ENCODE measurements around the gene YDJC. TPM values are rescaled to one million over a fixed set of nuclear protein-coding genes. Genes with fewer than 3 reads are reported as not detected.
A peak's percentile ranks its signal among the peaks of the same experiment; 100 is the strongest.
"Not testable (repeated sequence)": the region's sequence is repeated elsewhere in the genome, so short reads cannot be mapped to it uniquely, and the experiment has no call there.

YDJC gene
- total RNA-seq, 1 donor from 2014 or later, result 18.4 TPM

DNA sequence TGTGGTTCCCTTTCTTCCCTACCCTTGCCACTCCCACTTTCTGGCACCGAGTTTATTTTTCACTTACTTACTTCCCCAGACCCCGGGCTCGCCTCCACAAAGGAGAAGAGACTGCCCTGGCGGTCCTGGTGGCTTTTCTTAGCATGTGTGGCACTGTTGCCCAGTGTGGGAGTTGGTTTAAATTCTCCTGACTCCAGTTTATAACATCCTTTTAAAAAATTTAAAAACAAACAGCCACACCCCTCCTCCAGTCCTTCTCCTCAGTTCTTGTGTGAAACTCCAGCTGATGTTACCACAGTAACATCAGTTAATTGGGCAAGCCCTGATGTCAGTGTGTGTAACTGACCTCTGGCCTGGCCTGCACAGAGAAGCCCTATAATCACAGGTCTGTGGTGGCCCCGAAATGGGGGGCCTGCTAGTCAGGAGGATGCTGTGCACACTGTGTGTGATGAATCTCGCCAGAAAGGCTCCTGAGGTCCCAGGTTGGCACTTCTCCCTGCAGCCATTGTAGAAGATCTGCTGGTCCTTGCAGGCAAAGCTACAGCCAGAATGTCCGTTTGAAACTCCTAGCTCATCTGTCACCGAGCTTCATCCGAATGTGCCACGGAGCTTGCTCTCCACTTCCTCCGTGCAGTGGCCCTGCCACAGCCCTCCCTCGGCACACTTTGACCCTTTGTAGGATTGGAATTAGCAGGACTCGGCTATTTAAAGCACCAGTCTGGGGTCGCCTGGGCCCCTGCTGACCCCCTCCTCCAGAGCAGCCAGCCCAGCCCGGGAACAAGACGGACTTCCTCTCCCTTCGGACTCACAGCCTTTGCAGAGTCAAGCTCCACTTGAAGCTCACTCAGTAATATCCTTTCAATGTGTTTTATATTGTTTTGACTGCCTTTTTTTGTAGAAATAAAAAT lies 7.6 kb downstream of the YDJC start:
- Mint-ChIP-seq H3K36me3 (ENCODE audit: low read depth) (peaks cover 2% of the 10 kb centered on the region), H3K4me1 (peaks cover 38% of the 10 kb centered on the region), H3K9me3 (no peaks in the 10 kb centered on the region), H3K4me3 (peak overlapping the region; percentile 65), H3K27me3 (ENCODE audit: low read depth) (no peaks in the 10 kb centered on the region), H3K27ac (ENCODE audit: unreplicated experiment) (peak overlapping the region; percentile 87)
- TF ChIP-seq, protein P1, sequence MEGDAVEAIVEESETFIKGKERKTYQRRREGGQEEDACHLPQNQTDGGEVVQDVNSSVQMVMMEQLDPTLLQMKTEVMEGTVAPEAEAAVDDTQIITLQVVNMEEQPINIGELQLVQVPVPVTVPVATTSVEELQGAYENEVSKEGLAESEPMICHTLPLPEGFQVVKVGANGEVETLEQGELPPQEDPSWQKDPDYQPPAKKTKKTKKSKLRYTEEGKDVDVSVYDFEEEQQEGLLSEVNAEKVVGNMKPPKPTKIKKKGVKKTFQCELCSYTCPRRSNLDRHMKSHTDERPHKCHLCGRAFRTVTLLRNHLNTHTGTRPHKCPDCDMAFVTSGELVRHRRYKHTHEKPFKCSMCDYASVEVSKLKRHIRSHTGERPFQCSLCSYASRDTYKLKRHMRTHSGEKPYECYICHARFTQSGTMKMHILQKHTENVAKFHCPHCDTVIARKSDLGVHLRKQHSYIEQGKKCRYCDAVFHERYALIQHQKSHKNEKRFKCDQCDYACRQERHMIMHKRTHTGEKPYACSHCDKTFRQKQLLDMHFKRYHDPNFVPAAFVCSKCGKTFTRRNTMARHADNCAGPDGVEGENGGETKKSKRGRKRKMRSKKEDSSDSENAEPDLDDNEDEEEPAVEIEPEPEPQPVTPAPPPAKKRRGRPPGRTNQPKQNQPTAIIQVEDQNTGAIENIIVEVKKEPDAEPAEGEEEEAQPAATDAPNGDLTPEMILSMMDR (conservative IDR thresholded peaks at IDR 0.05), result no peak
- DNase-seq (ENCODE audit: low read depth, low spot score), result no peak

GRCh38 chr22:21621025-21621424 lies 8.8 kb downstream of the YDJC start:
- Mint-ChIP-seq H3K27me3 (ENCODE audit: low read depth) (no peaks in the 10 kb centered on the region), H3K36me3 (ENCODE audit: low read depth) (peaks cover 2% of the 10 kb centered on the region), H3K4me1 (peaks cover 29% of the 10 kb centered on the region), H3K27ac (ENCODE audit: unreplicated experiment) (no peak overlapping the region), H3K9me3 (no peaks in the 10 kb centered on the region), H3K4me3 (no peak overlapping the region)
- DNase-seq (ENCODE audit: low read depth, low spot score), result no peak
- TF ChIP-seq, protein P1 (conservative IDR thresholded peaks at IDR 0.05), result no peak

DNA sequence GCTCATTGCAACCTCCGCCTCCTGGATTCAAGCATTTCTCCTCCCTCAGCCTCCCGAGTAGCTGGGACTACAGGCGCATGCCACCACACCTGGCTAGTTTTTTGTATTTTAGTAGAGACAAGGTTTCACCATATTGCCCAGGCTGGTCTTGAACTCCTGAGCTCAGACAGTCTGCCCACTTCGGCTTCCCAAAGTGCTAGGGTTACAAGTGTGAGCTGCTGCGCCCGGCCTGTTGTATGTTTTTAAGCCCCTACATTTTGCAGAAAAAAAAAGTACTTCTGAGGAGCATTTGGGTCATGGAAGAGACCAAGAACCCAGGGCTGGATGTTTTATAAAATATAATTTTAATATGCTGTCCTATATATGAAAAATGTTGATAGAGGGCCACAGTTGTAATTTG lies 12.5 kb downstream of the YDJC start:
- H3K4me1 Mint-ChIP-seq, result peaks cover 20% of the 10 kb centered on the region
- H3K9me3 Mint-ChIP-seq; H3K36me3 Mint-ChIP-seq (ENCODE audit: low read depth); H3K27me3 Mint-ChIP-seq (ENCODE audit: low read depth); DNase-seq (ENCODE audit: low read depth, low spot score); H3K27ac Mint-ChIP-seq (ENCODE audit: unreplicated experiment); H3K4me3 Mint-ChIP-seq: not testable (repeated sequence)

- Mint-ChIP-seq H3K27ac (ENCODE audit: unreplicated experiment) (no peak overlapping the region), H3K9me3 (no peaks in the 10 kb centered on the region), H3K27me3 (ENCODE audit: low read depth) (no peaks in the 10 kb centered on the region), H3K4me1 (peaks cover 5% of the 10 kb centered on the region), H3K36me3 (ENCODE audit: low read depth) (peaks cover 12% of the 10 kb centered on the region), H3K4me3 (no peak overlapping the region)
- DNase-seq (ENCODE audit: low read depth, low spot score), result no peak
- TF ChIP-seq, protein P1 (conservative IDR thresholded peaks at IDR 0.05), result no peak
These were observed 14.1 kb downstream of the YDJC start for GRCh38 chr22:21615731-21616130.

- H3K27ac Mint-ChIP-seq (ENCODE audit: unreplicated experiment), result no peak overlapping the region
- TF ChIP-seq, protein P1 (conservative IDR thresholded peaks at IDR 0.05), result no peak
- H3K9me3 Mint-ChIP-seq, result no peaks in the 10 kb centered on the region
- no peaks in the 10 kb centered on the region for H3K27me3 Mint-ChIP-seq (ENCODE audit: low read depth)
- H3K4me3 Mint-ChIP-seq, result no peak overlapping the region
- no peaks in the 10 kb centered on the region for H3K4me1 Mint-ChIP-seq
- peaks cover 12% of the 10 kb centered on the region for H3K36me3 Mint-ChIP-seq (ENCODE audit: low read depth)
- DNase-seq (ENCODE audit: low read depth, low spot score), result no peak
These were observed 16.1 kb downstream of the YDJC start for GRCh38 chr22:21613553-21614233.

- Mint-ChIP-seq H3K27ac (ENCODE audit: unreplicated experiment) (no peak overlapping the region), H3K4me3 (no peak overlapping the region), H3K4me1 (no peaks in the 10 kb centered on the region), H3K9me3 (no peaks in the 10 kb centered on the region), H3K36me3 (ENCODE audit: low read depth) (peaks cover 12% of the 10 kb centered on the region), H3K27me3 (ENCODE audit: low read depth) (no peaks in the 10 kb centered on the region)
- no peak for DNase-seq (ENCODE audit: low read depth, low spot score)
- TF ChIP-seq, protein P1 (conservative IDR thresholded peaks at IDR 0.05), result no peak
These were observed 17.0 kb downstream of the YDJC start for GRCh38 chr22:21612858-21613257.

All from neural crest cell (in vitro differentiated cells).